GM21717 (cell line): ENCODE results near the gene SLC39A3.
"Not testable (repeated sequence)": the region's sequence is repeated elsewhere in the genome, so short reads cannot be mapped to it uniquely, and the experiment has no call there.

ENCODE experiments used
- ATAC-seq: cut with Tn5 transposase; IDR thresholded peaks from one replicate; pipeline ENCODE4 v1.9.1; 2021; ENCODE audit warnings: mild to moderate bottlenecking, moderate library complexity; ENCODE audit not compliant: unreplicated experiment

Gene SLC39A3

DNA sequence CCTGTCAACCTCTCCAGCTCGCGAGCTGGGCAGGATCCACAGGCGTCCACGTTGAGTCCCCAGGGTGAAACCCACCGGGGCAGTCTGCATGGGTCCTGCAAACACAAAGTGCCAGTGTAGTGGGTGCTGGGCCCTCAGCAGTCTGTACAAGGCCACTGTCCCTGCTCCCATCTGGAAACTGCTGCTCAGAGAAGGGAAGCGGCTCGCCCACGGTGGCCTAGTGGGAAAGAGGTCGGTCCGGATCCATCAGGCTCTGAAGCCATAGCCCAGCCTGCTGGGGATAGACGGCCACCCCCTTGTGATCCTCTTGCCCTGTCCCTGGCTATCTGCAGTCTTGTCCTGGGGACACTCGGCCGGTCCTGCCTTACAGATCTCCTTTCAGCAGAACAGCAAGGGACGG is 16.1 kb downstream of the SLC39A3 start:
- no peak for ATAC-seq

GRCh38 chr19:2723345-2723715 is 16.5 kb downstream of the SLC39A3 start:
- no peak for ATAC-seq

DNA sequence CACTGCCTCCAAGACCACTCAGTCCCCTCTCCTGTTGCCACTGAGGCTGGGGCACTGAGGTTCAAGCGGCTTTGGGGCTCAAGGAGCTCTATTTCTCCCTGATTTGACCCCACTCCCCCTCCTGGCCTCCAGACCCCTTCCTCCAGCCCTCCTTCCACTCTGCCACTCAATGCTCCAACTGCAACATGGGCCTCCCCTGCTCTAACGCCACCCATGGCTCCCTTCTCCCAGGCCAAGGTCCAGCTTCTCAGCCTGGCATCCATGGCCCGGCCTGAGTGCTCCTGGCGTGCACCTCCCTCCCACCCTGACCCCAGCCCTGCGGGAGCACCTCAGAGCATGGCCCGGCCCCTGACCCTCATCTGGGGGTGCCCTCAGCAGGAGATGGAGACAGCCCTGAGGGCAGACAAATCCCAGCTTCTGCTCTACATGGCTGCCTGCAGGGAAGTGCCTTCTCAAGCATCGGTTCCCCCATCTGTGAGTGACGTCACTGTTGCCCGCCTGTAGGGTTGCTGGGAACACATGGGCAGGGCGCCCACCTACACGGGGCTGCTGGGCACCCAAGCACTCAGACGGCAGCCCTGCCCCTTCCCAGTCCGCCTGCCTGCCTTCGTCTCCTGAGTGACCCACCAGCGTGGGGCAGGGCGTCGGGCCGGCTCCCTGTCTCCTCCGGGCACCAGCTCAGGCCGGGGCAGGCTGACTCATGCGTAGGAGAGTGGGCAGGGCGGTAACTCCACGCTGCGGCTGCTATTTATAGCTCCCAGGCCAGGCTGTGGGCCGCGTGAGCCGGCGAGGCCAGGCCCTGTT is 17.1 kb downstream of the SLC39A3 start:
- no peak for ATAC-seq

DNA sequence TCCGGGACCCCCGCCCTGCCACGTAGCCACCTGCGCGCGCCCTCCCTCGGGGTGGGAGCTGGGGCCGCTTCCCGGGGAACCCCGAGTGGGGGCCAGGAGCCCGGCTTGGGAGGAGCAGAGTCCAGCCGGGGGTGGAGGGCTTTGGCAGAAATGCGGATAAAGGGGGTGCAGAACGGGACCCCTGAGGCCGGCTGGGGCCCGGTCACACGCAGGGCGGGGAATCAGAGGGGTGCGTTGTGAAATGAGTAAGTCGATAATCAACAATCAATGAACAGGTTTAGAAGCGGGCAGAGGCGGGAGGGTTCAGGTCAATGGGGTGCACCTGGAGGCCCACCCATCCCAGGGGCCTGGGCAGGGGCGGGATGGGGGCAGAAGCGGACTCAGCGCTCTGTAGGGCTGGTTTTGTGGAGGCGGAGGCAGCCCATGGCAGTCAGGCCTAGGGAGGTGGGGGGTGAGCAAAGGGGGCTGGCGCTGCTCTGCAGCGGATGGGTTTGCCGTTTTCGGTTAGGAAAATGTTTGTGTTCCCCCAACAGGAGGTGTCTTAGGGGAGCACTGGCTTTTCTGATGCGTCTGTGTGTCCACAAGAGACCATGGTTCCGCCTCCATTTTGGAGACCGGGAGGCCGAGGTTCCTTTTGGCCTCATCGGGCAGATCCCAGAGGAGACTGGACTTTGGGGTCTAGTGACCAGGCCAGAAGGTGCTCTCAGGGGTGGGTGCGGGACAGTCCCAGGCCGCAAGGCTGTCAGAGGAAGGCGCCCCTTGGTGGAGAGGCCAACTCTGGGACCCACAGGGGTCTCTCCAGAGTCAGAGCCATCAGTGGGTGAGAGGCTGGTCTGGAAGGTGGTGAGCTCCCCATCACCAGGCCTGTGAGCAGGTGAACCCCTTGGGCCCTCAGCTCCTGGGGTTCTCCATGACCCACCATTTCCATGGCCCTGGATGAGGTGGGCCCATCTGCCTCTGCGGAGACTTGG is 18.0 kb downstream of the SLC39A3 start:
- no peak for ATAC-seq

DNA sequence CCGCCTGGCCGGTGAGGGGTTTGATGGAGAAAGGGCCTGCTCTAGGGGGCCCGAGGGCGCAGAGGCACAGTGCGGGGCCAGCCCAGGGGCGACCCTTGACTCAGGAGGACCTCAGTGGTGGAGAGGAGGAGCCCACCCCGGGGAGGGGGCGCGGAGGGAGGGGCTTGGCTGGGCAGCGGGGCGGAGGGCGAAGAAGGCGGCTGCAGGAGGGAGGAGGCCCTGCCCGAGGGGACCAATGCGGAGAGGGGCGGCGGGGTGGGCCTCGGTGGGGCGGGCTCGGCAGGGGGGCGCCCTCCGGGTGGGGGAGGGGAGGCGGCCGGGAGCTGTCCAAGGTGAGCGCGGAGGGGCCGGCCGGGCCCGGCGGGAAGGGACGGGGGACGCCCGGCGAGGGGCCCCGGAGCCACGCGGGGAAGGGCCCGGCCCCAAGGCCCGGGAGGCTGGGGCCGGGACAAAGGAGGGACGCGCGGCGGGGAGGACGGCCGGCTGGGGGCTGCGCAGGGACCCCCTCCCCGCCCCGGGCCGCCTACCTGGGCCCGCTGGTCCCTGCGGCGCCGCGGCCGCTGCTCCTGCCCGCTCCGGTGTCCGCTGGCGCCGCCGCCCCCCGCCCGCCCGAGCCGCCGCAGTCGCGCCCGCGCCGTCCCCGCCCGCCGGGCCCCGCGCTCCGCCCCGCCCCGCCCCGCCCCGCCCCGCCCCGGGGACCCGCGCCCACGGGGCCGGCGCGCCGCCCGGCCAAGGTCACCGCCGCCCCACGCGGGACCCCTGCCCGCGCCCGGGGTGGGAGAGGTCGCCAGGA is 18.8 kb downstream of the SLC39A3 start, which contains the start of gene DIRAS1:
DIRAS1 (minus strand) TSS at position 596 of the 793 bp plus-strand sequence. CDS start 3,566 bp downstream, outside the sequence.
- ATAC-seq = no peak

- no peak for ATAC-seq
Measured at GRCh38 chr19:2719920-2720776, 19.7 kb downstream of the SLC39A3 start.

GRCh38 chr19:2719232-2719735 is 20.5 kb downstream of the SLC39A3 start:
- no peak for ATAC-seq

GRCh38 chr19:2717638-2718541 is 21.9 kb downstream of the SLC39A3 start:
- no peak for ATAC-seq

- ATAC-seq = no peak
Measured at GRCh38 chr19:2716722-2717637, 22.8 kb downstream of the SLC39A3 start.

- no peak for ATAC-seq
Measured at GRCh38 chr19:2716275-2716650, 23.6 kb downstream of the SLC39A3 start.

DNA sequence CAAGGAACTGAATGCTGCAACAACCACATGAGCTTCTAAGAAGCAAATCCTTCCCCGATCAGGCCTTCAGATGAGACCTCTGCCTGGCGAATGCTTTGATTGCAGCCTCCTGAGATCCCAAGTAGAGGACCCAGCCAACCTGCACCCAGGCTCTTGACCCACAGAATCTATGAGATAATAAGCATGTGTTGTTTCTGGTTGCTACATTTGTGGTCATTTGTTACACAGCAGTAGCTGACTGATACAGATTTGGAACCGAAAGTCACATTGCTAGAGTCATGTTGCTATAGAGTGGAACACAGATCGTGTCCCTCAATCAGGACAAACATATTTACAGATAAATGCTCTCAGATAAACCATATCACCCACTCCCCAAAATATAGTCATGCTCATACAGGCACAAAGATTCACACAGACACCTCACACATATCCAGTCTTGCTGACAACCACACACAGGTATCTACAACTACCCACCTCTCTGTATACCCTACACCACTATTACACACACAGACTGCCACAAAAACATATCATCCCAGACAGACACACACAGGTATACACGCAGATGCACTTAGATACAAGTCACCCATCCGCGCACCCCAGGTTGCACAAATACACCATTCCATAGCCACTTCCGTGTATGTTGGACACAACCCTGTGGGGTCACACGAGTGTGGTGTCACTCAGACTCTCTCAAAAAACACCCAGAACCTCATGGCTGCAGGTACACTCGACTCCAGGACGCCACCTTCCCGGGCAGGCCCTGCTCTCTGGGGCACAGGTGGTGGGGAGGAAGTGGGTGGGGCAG is 24.1 kb downstream of the SLC39A3 start:
- no peak for ATAC-seq

GRCh38 chr19:2714531-2715269 is 25.1 kb downstream of the SLC39A3 start:
- no peak for ATAC-seq

- not testable (repeated sequence) for ATAC-seq
Measured at GRCh38 chr19:2714102-2714501, 25.7 kb downstream of the SLC39A3 start.

DNA sequence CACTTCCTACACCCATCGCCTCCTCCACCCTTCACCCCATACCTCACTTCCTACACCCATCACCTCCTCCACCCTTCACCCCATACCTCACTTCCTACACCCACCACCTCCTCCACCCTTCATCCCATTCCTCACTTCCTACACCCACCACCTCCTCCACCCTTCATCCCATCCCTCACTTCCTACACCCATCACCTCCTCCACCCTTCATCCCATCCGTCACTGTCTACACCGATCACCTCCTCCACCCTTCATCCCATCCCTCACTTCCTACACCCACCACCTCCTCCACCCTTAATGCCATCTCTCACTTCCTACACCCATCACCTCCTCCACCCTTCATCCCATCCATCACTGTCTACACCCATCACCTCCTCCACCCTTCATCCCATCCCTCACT is 26.6 kb downstream of the SLC39A3 start:
- not testable (repeated sequence) for ATAC-seq

DNA sequence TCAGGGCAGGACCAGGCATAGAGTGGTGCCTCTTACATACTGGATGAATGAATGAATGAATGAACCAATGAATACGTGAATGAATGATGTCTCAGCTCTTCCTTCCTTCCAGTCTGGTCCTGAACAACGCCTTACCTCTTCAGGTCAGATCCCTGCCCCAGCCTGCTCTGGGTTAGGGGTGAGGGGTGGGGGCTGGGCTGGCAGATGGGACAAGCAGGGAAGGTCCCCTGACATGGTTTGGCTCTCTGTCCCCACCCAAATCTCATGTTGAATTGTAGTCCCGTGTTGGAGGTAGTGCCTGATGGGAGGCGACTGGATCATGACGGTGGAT is 28.0 kb downstream of the SLC39A3 start:
- ATAC-seq = no peak

DNA sequence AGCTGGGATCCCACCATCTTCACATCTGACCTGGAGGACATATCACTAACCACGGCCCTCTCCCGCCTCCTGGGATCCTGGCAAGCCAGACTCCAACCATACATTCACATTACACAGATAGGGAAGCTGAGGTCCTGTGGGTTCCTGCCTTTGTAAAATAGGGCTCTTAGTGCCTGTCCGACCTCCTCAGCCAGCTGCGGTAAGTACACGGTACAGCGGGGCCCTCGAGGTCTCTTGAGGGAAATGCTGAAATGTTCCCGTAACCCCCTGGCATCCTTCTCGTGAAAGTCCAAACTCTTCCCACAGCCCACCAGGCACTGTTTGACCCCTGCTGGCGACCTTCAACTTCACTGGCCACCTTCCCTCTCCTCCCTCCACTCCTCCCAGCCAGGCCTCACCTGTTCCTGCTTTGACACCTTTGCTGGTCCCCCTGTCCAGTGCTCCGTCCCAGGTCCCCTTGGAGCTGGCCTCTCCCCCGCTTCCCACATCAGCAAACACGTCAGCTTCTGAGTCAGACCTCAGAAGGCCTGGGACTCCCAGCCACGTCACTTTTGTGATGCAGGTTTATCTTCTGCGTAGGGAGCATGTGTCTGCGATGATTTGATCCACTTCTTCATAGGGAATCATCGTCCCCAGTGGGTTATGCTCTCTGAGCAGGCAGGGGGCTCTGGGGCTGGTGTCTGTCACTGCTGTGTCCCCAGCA is 28.5 kb downstream of the SLC39A3 start:
- no peak for ATAC-seq
